NCI-H2107 treated with DMSO at 0.1 percent for 48 hours (cell line): ENCODE data around the gene COA3.

ENCODE experiments used
- DNase-seq: peaks from one replicate; lab custom pipeline; 2025; ENCODE audit not compliant: unreplicated experiment; lab: John Stamatoyannopoulos, UW

The COA3 gene

DNA sequence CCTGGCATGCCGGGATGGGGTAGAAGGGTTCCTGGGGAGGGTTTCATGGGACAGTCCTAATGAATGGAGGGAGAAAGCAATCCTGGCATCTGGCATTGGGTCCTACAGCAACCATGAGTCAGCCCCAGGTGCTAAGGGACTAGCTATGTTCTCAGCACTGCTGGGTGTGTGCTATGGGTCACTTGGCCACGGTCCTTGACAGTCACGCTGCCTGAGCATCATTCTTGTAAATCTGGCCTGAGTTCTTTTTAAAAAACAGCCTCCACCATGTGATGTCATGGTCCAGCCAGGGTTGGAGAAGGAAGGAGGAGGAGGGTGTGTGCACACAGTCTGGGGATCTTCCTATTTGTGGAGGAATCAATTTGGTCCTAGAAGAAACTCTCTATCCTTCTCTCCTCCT lies 43.7 kb downstream of the COA3 start:
- DNase-seq = no peak

GRCh38 chr17:42751628-42752027 lies 46.9 kb downstream of the COA3 start:
- DNase-seq = no peak

DNA sequence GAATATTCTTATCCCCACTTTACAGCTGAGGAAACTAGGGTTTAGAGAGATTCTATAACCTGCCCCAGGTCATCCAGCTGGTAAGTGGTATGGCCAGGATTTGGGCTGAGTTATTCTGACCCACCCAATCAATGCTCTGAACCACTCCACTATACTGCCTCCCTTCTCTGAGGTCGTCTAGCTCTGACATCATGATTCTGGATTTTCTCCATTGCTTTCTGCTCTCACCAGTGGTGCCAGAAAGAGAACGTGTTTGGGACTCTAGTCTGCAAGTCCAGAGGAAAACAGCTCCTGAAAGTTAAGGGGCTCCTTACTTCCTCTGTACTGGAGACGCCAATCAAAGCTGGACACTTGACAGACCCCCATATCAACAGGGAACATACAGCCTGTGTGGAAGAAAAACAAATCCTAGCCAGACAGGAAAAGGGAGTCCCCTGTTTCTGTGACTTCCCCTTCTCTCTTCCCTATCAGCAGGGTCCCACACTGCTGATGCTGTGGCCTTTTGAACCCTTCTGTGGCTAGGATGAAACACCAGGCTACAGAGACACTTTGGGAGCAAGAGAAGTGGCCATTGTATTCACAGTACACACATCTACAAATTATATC lies 47.7 kb downstream of the COA3 start:
- DNase-seq = no peak

DNA sequence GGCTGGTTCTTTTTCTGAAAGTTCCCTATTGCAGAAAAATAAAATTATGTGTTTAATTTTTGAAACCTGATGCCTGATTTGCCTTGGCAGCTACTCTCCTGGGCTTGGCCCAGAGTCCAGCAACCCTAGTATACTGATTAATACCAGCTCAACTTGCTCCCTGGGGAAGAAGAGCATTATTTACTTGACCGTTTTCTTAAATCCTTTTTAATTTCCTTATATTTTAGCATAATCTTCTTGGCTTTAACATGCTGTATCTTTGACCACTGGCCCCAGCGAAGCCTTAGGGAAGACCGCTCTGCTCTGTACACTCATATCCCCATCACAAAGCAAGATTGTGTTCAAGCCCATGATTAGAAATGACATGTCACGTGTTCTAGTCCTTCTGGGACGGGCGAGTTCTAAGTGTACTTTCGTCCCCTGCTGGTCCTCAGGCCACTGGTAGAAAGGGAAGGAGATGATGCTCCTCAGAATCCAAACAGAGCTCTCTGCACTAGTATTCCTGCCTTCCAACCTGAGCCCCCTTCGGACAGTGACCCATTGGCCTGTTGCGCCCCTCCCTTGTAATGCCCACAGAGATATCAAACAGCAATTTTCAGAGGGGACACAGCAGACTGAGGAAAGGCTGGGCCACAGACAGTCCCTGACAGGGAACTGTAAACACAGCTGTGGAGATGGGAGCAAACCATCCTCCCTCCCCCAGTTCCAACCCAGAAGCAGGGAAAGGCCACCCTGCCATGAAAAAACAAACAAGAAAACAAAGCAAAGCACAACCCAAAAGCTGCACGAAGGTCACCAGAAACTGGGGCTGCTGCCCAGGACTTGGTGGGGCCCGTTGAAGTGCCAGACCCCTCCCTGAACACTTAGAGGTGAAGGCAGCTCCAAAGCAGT lies 49.4 kb downstream of the COA3 start:
- no peak for DNase-seq

DNA sequence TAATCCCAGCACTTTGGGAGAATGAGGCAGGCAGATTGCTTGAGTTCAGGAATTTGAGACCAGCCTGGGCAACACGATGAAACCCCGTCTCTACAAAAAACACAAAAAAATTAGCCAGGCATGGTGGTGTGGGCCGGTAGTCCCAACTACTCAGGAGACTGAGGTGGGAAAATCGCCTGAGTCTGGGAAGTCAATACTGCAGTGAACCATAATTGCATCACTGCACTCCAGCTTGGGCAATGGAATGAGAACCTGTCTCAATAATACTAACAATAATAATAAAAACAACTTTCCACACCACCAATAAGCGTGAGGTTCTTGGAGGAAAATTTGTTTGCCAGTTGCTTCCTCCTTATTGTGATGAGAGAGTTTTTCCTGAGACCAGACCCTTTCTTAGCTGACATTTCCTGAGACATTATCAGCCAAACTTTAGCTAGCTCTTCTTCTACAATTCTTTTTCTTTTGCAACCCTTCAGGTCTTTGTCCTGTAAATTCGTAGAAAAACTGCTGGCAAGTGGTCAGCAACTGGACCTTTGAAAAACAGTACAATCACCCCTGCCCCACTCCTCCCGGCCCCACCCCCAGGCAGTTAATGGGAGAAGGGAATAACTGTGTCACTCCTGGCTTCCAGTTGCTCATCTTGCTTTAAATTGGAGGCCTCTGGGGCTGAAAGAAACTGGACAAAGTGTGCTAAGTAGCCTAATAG lies 50.1 kb downstream of the COA3 start:
- no peak for DNase-seq
